OCI-LY7 (cell line): Measurements from ENCODE around the gene ANKS1B.

Experiments
- EZH2phosphoT487 ChIP-seq: fragments of 200-600 bp; sonication (generic); IDR thresholded peaks from 2 replicates; pipeline ENCODE4 v1.6.1; 2018; ENCODE audit warnings: low read depth, borderline replicate concordance, mild to moderate bottlenecking, mixed run types, antibody characterized with exemption, low read length, moderate library complexity, mixed read lengths
- TF ChIP-seq, protein P1 (sequence below): fragments of 200-600 bp; sonication (generic); conservative IDR thresholded peaks from 2 replicates; pipeline ENCODE4 v1.5.1; 2014; ENCODE audit warnings: mild to moderate bottlenecking, antibody characterized with exemption, low read length, moderate library complexity, mixed read lengths

GRCh38 chr12:99234702-99235101 is 750.0 kb downstream of the ANKS1B start:
- TF ChIP-seq, protein P1, sequence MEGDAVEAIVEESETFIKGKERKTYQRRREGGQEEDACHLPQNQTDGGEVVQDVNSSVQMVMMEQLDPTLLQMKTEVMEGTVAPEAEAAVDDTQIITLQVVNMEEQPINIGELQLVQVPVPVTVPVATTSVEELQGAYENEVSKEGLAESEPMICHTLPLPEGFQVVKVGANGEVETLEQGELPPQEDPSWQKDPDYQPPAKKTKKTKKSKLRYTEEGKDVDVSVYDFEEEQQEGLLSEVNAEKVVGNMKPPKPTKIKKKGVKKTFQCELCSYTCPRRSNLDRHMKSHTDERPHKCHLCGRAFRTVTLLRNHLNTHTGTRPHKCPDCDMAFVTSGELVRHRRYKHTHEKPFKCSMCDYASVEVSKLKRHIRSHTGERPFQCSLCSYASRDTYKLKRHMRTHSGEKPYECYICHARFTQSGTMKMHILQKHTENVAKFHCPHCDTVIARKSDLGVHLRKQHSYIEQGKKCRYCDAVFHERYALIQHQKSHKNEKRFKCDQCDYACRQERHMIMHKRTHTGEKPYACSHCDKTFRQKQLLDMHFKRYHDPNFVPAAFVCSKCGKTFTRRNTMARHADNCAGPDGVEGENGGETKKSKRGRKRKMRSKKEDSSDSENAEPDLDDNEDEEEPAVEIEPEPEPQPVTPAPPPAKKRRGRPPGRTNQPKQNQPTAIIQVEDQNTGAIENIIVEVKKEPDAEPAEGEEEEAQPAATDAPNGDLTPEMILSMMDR = no peak
- no peak for TF ChIP-seq EZH2phosphoT487
